ENCODE measurements around the gene PTK7.

PTK7 gene

DNA sequence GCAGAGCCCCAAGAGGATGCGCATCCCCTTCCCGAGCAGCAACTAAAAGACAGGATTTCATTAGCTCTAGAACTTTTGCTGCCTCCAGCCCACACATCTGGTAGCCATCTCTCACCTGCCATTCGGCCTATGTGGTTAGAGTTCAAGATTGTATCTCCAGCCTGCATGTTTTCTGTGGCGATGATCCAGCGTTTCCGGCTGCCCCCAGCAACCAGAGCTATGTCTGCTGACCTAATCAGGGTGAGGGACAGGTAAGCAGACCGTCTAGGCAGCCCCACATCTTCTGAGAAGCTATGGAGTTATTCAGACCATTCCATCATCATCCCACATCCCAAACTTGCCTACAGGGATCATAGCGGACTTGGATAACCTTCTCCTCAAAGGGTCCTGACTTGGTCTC lies 20.1 kb upstream of the PTK7 start:
- DNase-seq (ENCODE audit: low spot score): no peak
- TF ChIP-seq, protein P1, sequence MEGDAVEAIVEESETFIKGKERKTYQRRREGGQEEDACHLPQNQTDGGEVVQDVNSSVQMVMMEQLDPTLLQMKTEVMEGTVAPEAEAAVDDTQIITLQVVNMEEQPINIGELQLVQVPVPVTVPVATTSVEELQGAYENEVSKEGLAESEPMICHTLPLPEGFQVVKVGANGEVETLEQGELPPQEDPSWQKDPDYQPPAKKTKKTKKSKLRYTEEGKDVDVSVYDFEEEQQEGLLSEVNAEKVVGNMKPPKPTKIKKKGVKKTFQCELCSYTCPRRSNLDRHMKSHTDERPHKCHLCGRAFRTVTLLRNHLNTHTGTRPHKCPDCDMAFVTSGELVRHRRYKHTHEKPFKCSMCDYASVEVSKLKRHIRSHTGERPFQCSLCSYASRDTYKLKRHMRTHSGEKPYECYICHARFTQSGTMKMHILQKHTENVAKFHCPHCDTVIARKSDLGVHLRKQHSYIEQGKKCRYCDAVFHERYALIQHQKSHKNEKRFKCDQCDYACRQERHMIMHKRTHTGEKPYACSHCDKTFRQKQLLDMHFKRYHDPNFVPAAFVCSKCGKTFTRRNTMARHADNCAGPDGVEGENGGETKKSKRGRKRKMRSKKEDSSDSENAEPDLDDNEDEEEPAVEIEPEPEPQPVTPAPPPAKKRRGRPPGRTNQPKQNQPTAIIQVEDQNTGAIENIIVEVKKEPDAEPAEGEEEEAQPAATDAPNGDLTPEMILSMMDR (IDR thresholded peaks at IDR 0.05; ENCODE audit: extremely low read depth, missing control alignments): no peak

DNA sequence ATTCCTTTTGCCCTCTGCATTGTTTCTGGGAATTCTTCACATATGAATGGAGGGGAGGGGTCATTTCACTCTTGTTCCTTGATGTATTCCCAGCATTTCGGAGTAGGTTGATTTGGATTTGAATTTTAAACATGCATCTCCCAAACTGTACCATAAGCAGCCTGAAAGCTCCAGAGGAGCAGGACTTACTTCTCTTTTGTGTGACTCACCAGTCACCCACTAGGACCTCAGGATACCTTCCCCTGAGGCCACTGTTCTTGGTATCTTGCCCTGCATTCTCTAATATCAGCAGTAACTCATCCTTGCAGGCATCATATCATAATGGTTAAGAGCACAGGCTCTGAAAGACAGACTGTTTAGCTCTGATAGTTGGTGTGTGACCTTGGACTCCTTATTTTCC lies 17.6 kb upstream of the PTK7 start:
- no peak for DNase-seq (ENCODE audit: low spot score)
- TF ChIP-seq, protein P1 (IDR thresholded peaks at IDR 0.05; ENCODE audit: extremely low read depth, missing control alignments): no peak

DNA sequence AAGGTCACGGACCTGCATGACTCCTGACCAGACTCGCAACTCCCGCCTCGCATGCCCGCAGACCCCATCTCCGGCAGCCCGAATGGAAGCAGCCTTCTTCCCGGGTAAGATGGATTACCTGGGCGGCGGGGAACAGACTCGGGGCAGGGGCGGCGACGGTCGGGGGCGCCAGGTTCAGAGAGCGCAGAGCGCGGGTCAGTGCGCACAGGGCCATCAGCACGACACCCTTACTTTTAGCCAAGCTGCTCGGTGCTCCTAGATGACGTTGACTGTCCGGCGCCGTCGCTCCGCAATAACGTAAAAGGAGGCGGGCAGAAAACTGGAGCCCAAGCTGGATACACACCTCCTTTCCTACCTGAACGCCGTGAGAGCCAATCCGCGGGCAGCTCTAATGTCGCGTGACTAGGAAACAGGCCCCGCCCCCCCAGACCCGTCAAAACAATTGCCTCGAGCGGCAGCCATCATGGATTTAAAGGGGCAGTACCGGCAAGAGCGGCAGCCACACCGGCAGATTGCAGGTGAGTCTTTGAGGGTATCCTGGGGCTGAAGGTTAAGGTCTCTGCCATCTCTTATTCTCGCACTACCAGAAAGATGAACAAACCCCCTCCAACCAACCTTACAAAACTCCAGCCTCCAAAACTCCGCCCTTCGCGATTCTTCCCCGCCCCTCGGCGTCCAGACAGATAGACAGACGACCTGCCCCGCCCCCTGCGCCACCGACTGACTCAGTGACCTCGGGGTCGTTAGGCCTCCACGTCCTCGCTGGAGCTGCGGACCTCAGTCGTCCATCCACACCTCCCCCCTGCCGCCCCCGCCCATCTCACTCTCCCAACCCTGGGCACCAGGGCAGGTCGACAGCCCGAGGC lies 16.7 kb upstream of the PTK7 start, which contains the start of the genes KLC4 and MRPL2:
KLC4 (plus strand) TSS at position 464 of the 866 bp plus-strand sequence. CDS start 1,705 bp downstream, outside the sequence.
MRPL2 (minus strand) TSS at position 267 of the 866 bp plus-strand sequence; CDS start at position 214, 53 bp downstream.
- TF ChIP-seq, protein P1 (IDR thresholded peaks at IDR 0.05; ENCODE audit: extremely low read depth, missing control alignments): no peak
- DNase-seq (ENCODE audit: low spot score): peak; percentile 99

DNA sequence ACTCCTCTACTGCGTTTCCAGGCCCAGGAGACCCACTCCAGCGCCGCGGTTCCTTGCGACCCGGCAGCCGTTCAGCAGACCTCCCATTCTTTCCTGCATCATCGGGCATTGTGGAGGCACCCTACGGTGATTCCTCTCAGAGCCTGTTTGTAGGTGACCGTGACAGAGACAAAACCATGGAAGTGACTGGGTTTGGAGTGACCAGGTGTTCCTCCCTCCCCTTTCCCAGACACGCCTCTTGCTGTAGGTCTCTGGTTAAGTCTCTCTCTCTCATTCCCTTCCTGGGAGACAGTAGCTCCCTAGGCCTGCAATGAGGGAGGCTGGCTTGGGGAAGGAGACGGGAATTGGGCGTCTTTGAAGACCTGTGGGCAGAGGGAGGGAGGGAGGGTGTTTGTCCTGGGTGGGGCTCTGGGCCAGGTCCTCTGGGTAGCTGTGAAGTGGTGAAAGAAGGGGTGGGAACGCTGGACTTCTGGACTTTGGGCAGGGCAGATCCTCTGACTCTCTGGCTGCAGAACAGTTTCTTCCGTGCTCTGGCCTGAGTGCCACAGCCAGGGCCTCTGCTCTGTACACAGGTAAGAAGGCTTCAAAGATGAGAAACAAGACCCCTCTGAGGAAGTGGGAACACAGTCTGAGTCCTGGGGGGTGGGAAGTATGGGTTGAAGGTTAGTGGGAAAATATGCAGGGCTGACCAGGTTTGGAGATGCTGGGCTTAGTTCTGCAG lies 15.9 kb upstream of the PTK7 start:
- DNase-seq (ENCODE audit: low spot score): no peak
- TF ChIP-seq, protein P1 (IDR thresholded peaks at IDR 0.05; ENCODE audit: extremely low read depth, missing control alignments): no peak

DNA sequence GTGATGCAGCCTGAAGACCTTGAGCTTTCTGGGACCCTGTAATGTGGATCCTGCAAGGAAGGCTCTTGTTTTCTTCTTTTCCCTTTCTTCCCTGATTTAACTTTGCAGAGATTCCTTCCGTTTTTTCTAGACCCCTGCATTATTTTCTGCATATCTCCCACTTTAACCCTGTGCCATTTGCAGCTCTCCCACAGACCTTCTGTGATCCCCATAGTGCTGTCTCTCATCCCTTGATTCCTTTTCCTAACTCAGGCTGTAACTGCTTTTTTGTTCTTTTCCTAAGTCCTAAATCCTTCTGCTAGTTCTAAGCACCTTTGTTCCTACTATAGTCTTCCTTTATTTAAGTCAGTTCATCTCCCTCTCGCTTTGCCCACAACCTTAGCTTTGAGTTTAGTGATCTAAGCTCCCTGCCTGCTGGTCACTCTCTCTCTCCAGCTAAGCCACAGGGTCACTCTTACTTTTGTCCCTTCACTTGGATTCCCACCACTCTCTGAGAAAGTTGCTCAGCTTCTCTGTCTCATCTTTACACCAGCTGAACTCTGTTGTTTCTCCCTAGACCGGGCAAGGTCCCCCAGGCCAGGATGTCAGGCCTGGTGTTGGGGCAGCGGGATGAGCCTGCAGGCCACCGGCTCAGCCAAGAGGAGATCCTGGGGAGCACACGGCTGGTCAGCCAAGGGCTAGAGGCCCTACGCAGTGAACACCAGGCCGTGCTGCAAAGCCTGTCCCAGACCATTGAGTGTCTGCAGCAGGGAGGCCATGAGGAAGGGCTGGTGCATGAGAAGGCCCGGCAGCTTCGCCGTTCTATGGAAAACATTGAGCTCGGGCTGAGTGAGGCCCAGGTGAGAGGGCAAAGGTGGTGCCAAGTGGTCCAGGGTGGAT lies 15.1 kb upstream of the PTK7 start:
- DNase-seq (ENCODE audit: low spot score): no peak
- TF ChIP-seq, protein P1 (IDR thresholded peaks at IDR 0.05; ENCODE audit: extremely low read depth, missing control alignments): no peak

DNA sequence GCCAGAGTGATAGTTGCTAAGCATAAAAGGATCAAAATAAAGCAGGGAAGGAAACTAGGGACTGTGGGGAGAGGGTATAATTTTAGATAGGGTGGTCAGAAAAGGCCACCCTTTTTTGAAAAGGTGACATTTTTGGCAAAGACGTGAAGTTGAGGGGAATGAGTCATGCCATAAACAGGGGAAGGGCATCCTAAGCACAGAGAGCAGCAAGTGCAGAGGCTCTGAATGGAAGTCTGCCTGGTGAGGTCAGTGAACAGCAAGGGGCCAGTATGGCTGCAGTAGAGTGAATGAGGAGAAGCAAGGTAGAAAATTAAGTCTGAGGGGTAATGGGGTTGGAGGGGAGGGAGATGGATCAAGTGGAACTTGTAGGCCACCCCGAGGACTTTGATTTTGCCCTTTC lies 14.3 kb upstream of the PTK7 start:
- DNase-seq (ENCODE audit: low spot score): no peak
- TF ChIP-seq, protein P1 (IDR thresholded peaks at IDR 0.05; ENCODE audit: extremely low read depth, missing control alignments): no peak
